Suppressor macrophage (primary cell): ENCODE data around the gene SH3GLB1.
"Not testable (repeated sequence)": the region's sequence is repeated elsewhere in the genome, so short reads cannot be mapped to it uniquely, and the experiment has no call there.

Experiments
- DNase-seq, 4 experiments: peaks; one replicate each; pipeline ENCODE4 v3.0.0-alpha.2; 2020 to 2022
- total RNA-seq, 17 experiments: gene quantifications; one replicate each; lab custom pipeline; 2026; ENCODE audit warnings: mixed read lengths in 6 of 17, inconsistent platforms in 3 of 17; lab: John Stamatoyannopoulos, UW

SH3GLB1 gene
- total RNA-seq, result 176 to 297 (median 223) reads per million in 17 experiments

DNA sequence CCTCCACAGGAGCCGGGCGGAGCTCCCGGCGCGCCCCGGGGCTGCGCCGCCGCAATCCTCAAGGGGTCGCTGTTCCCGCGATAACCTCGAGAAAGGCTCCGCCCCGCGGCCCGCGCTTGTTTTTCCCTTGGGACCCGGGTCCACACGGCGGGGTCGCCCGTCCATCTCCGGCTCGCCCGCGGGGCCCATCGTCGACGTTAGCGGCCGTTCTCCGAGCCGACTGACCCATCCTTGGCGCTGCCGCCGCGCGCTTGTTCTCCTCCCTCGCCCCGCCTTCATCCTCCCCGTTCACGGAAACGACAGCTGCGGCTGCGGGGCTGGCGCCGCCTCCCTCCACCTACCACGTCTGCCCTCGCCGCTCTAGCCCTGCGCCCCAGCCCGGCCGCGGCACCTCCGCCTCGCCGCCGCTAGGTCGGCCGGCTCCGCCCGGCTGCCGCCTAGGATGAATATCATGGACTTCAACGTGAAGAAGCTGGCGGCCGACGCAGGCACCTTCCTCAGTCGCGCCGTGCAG, at the start of gene SH3GLB1:
Gene SH3GLB1, plus strand, starts transcription at position 119 of the 514 bp plus-strand sequence. Its CDS starts 324 bp downstream, at position 443.
- peak; percentile 91 to 96 (median 94) for DNase-seq

DNA sequence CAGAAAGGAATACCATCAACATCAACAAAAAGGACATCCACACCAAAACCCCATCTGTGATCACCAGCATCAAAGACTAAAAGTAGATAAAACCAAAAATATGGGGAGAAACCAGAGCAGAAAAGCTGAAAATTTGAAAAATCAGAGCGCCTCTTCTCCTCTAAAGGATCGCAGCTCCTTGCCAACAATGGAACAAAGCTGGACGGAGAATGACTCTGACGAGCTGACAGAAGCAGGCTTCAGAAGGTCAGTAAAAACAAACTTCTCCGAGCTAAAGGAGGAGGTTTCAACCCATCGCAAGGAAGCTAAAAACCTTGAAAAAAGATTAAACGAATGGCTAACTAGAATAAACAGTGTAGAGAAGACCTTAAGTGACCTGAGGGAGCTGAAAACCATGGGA, 46.0 kb upstream of the SH3GLB1 start:
- not testable (repeated sequence) for DNase-seq

DNA sequence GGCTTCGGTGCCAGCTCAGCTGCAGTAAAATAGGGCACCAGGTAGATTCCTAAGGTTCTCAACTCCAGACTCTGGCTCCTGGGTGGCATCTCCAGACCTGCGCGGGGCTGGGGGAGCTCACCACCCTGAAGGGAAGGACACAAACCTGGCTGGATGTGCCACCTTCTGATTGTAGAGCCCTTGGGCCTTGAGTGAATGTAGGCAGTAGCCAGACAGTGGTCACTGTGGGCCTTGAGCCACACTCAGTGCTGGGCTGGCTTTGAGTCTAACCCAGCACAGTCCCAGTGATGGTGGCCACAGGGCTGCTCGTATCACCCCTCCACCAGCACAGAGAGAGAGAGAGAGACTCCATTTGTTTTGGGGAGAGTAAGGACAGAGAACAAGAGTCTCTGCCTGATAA, 38.0 kb upstream of the SH3GLB1 start:
- no peak for DNase-seq

DNA sequence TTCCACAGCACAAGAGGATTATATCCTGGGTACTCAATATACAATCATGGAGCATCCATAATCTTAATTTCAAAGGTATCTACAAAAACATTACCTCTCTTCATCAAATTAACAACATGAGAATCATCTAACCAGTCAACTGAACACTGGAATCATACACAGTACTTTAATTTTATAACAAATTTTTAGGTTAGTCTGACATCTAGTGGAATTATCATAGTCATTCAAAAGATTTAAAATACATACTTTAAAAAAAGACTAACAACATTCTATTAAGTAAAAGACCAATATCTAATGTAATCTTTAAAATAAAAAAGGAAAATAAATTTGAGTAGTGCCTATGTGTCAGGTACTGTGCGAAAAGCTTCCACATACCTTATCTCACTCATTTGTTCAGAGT, 16.8 kb upstream of the SH3GLB1 start:
- peak in 2 of 4 experiments; percentile 21 to 35 for DNase-seq

DNA sequence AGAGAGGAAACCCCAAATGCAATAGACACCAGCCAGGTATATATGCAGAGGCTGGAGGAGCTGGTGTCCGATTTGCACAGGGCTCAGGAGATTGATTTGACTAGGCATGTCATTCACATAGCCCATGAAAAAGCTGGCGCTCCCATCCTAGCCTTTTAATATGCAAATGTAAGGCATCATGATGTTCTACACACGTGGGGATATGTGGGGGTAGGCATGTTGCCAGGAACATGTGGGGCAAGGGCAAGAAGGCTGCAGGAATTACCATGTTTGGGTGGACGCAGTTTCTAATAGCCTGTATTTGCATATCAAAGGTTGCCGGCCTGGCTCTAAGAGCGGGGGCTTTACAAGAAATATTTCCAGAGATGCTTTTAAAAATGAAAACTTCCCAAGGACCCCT, 11.7 kb upstream of the SH3GLB1 start:
- no peak for DNase-seq

DNA sequence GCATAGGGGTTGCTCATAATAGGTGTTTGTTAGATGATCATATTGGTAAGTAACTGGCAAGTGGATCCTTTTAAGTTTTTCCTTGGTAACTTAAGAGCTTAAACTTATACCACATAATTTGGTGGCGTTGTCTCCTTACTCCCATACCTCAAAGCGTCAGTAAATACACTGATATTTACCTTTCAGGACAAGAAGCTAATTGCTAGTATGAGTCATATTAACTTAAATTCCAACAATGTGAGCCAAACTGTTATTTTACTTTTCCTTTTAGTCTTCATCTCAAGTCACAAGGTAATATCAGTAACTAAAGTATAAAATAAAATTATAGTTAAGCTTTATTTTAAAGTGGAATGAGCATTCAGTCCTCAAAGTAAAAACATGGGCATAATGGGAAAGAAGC, 9.0 kb upstream of the SH3GLB1 start:
- DNase-seq, result no peak

DNA sequence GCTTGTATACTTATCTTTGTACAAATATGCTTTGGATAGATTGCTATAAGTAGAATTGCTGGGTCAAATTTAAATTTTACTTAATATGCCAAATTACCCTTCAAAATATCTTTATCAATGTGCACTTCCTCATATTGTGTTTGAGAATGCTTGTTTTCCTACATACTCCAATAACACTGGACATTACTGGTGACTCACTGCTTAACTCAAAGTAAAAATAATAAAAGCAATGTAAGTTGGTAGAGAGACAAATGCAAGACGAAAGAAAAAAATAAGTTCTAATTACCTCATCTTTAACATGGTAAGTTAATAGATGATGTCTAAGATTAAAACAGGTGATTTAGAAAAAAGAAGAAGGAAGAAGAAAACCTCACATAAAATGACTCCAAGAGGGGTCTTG, 7.9 kb upstream of the SH3GLB1 start:
- no peak for DNase-seq

DNA sequence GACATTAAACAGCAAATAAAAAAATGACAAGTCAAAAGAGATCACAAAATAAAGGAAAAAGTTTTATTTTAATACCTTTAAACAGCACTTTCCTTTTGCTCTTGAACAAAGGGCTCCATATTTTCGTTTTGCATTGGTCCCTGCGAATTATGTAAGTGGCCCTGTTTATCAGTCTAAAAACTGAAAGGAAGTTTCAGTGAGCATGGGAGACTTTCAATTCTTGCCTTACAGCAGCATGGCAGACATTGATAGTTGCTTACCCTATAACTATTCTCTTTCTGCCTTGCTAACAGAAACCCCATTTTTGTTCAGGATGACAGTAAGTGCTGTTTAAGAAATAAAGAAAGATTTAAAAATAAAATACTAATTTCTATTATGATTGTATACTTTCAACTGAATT, 5.2 kb upstream of the SH3GLB1 start:
- no peak for DNase-seq

DNA sequence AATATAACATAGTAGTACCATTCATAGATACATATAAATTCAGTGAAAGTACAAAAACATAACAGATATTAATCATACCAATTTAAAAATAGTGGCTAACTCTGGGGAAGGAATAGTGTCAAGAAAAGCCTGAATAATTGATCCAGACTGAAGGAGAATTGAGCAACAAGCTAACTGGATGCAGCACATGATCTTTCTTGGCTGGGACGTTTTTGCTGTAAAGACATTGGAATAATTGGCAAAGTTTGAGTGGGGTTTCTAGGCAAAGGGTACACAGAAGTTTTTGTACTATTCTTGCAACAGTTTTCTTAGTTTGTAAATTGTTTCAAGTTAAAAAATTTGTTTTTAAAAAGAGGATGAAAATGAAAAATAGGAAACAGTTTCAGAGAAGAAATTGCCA, 2.6 kb upstream of the SH3GLB1 start:
- no peak for DNase-seq

DNA sequence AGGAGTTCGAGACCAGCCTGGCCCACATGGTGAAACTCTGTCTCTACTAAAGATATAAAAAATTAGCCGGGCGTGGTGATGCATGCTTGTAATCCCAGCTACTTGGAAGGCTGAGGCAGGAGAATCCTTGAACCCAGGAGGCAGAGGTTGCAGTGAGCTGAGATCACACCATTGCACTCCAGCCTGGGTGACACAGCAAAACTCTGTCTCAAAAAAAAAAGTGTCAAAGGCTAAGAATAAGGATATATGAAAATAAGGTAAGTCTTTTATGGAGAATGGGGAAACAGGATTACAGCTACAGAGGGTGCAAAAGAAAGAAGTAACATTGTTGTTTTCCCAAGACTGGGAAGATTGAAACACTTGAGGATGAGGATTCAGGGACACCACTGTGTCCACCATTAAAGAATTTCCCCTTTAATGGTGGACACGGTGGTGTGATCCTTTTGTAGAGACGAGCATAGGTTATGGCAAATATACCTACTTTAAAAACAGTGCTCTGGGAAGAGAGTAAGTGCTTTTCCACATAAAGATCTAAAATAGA, 1.4 kb upstream of the SH3GLB1 start:
- not testable (repeated sequence) for DNase-seq

DNA sequence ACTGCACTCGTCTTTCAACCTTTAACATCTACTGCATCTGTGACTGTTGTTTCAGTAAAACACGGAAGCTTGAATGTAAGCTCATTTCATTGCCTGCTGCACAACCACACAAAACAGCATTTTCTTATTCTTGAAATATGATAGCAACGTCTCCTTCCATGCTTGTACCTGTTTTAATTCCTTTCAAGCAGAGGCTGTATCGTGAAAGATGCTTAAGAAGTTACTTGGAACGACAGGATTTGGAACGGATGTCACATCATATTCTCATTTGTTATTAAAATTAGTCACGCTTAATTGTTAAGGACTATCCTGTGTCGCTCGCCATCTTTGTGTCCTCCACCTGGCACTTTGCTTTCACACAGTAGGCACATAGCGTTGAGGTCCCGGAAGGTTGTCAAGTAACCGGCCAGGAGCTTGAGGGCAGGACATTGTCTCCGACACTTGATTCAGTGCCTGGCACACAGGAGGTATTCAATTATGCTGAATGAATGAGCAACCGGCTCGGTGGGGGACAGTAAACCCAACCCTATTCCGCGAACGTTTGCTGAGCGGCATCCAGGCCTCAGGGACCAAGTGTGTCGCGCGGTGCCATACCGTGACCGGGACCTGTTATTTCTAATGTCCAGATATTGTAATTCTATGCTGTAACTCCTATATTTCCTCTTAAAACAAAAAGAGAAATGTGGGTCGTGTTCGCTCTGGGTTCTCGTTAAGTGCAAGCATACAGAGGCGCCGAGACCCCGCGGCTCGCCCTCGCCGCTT, 499 bp upstream of the SH3GLB1 start:
- DNase-seq, result peak in 2 of 4 experiments; percentile 20 to 28

DNA sequence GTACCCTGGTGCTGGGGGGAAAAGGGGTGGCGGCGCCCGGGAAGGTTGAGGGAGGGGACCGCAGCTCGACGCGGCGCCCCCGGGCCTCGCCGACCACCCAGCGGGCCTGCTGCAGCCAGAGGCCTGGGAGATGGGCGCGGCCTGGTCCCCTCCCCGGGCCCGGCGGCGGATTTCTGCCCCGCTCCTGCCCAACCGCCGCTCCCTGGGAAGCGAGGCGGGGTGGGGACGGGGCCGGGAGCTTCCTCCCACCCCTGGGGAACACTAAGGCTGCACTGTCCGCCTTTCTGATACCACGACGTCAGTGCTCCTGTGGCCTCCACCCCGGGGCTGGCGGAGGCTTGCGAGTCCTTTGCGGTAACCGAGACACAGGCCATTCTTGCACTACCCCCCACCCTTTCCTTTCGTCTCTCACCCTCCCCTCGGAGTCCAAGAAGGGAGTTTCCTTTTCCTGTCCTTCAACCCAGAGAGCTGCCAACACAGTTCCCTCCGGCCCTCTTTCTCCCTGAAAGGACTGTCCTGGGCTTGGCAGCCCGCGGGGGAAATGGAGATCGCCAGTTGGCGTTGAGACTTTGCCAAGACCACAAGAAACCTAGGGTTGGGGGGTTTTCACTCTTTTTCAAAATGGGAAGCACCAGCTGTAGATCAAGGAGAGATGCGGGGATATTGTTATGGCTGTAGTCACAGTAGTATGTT, 742 bp downstream of the SH3GLB1 start:
- peak; percentile 69 to 79 (median 77) for DNase-seq

DNA sequence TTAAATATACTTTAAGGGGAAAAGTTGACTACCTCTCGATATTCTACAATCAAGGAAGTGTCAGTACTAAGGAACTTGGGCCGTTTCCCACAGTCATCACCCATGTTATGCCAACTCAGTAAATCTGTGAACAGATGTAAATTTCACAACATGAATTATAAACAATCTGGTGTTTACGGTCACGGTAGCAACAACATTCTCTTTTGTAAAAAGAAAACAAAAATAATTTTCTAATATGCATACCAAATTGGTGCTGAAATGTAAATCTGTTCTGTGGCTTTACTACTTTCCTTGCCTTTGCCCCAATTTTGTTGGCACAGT, 1.2 kb downstream of the SH3GLB1 start:
- DNase-seq, result peak in 2 of 4 experiments; percentile 63 to 70

DNA sequence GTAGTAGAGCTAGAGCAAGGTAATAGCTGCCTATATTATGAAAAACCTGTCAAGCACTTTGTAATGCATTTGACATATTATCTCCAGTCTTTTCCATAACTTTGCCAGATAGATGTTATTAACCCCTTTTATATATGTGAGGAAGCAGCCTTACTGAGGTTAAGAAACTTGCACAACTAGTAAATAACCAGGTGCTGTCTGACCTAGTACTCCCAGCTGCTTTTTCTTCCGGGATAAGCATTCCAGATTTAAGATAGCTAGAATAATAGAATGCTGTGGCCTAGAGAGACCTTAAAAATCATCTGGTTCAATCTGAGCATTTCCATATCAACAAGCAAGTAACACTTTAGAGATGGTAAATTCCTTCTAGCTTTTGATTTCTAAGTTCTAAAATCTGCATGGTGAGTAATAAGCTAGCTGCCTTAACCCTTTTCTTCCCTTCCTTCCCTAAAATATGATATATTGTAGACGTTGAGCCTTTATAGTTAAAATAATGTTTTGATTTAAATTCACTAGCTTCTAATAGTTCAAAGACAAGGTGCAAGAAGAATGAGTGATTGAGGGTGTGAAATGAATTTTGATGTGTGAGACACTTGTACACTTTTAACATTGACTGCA, 1.8 kb downstream of the SH3GLB1 start:
- DNase-seq, result peak in 1 of 4 experiments; percentile 7

DNA sequence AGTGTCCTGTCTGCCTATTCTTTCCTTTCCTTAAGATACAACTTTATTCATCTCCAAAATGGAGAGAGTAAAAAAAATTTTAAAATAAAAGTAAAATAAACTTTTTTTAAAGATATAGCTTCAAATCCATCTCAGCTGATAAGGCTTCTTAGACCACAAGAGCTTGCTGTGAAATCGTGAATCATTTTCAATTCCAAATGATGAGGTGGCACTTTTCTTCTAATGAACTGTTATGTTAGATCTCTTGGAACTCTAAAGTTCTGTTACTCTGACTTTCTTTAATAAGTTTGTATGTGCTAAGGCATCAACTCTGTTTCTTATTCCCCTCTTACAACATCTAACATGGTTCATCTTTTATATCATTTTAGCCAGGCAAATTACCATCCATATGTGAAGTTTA, 4.5 kb downstream of the SH3GLB1 start:
- peak in 1 of 4 experiments; percentile 3 for DNase-seq

DNA sequence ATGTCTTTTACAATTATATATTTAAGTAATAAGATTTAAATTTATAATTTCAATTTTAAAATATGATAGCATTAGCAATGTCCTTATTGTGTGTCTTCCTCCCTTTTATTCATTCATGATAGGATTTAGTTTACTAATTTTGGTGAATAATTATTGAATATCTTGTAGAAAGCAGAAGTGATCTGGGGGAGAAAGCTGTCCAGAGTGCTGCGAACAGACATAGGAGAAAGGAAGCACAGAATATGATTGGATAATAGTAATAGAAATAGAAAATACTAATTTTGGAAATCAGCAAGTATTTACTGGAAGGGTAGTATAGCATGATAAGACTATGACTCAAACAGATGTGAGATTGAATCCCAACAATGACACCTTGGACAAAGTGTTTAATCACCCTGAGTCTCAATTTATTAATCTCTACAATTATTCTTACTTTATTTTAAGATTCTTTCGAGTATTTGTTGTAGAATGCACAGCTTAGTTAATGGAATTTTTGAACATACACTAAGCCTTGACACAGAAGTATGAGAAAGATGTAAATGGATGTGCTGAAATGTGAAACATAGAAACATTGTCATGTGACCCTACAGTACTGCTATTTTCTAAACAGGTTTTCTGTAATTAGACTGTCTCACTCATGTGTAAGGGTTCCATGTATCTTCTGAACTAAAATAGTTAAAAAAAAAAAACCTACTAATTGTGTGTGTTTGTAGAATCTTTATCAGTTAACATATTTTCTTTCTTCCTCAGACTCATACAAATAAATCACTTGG, 7.9 kb downstream of the SH3GLB1 start:
- DNase-seq, result peak in 1 of 4 experiments; percentile 13

DNA sequence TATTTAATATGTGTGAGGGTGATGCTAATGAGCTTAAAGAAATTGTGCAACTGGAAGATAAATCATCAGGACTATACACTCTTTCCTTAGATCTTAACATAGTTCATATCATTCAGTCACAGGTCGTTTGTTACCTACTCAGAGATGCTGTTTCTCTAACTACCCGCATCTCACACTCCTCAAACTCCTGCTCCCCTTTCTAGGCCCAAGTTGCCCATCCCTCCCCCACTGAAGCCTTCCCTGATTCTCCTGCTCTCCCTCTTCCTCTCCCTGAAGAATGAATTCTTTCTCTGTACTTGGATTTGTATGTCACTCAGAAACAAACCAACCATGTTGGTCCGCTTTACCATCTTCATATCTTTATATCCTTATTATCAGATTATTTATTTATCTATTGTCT, 9.1 kb downstream of the SH3GLB1 start:
- DNase-seq, result no peak

DNA sequence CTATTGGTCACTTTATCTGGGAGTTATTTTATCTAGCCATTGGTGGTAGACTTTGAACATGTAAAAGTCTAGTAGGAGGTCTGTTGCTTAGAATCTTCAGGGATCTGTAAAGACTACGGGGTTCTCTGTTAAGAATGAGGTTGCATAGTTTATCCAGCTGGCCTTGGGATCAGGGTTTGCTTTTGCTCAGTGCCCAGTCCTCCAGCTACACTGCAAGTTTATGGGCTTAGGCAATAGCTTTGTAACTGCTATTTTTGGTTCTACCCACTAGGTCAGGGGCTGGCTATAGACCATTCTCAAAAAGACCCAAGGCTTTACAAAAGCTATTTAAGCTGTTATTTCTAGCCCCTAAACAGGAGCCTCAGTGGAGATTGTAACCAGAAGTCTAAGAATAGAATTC, 9.8 kb downstream of the SH3GLB1 start:
- DNase-seq, result no peak

DNA sequence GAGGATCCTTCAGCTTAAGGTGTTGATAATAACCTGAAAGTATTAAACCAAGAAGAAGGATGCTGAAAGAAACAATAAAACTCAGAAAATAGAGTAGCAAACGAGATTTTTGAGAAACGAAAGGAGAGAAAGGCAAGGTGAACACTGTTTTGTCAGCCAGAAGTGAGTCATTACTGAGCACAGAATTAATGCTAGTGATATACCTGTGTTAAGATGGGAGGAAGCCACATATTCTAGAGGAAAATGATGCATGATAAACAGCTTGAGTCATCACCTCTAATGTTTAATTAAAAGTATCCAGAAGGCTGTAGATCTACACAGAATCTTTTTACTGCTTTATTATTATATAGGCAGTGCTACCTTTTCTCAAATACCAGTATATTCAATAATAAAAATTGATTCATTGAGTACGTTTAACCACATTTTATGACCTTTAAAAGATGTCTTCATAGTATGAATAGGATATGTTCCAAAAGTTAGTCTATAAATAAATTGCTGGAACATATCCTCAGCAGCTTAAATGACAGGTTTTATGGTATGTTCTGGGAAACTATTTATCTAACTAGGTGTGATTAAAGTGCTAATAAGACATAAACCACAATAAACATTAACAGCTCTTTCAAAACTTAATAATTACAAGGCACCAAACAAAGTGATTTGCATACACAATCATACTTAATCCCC, 10.3 kb downstream of the SH3GLB1 start:
- DNase-seq, result no peak

DNA sequence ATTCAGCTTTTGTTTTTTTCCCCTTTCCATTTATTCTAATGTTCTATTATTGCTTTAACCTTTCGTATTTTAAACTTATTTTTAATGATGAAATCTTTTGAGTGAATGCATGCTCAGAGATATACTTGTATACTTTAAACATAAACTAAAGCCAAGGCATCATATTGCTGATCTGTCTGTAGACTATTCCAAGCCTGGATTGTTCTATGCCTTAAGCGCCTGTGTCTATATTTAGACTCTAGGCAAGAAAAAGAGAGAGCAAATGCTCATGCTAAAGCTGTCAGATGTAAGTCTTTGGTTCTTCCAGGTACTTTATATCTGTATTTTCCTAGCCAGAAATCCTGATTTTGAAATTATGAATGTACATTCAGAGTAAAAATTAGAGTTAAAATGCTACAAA, 14.4 kb downstream of the SH3GLB1 start:
- DNase-seq, result no peak

DNA sequence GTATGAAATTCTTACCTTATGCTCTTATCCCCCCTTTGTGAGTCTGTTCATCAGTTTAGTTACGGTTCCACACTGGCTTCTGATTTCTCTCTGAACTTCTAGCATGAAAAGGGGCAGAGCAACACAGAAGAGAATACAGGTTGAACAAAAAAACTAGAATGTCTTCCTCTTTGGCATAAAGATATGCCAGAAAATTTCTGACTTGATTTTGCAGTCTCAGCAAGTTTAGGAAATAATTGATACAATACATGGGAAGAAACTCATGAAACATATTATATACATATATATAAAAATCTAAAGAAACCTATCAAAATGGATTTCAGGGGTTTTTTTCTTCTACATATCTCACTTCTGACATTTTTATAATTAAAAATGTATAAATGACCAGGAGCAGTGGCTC, 27.0 kb downstream of the SH3GLB1 start:
- no peak for DNase-seq

DNA sequence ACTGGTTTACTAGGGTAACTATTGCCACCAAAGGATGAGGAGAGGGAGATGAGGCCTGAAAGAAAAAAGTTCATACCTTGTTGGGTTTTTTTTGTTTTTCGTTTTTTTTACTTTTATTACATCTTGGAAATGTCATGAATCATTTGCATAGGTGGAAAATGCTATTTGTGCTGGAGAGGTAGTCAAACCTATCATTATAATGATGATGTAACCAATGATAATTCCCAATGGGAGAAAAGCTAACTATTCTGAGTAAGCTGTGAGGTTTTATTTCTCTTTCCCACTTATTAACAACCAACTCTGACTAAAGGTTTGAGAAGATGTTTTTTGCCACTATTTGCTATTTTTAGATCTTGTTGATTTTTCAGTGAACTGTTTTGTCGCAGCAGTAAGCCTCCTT, 29.0 kb downstream of the SH3GLB1 start:
- no peak for DNase-seq
